HCT116 (cell line): ENCODE results near the gene TACR2. TPM values are rescaled to one million over a fixed set of nuclear protein-coding genes. Genes with fewer than 3 reads are reported as not detected.

Experiments used
- ATAC-seq: fragments of 200-7000 bp; cut with Tn5 transposase; 2 replicates; pipeline ENCODE4 v1.9.1; 2020; ENCODE audit warnings: mild to moderate bottlenecking, moderate library complexity
- BruUV-seq: library from RNA; stranded (reverse); fragments of 400-500 nt; replicated peaks from 2 replicates; lab custom pipeline; 2021; lab: Mats Ljungman, UMichigan
- CTCF ChIA-PET: fragments of 300-600 bp; sonication (Branson Sonifier 250); formaldehyde crosslinking; loops from one replicate; lab custom pipeline; 2021; ENCODE audit warnings: antibody characterized with exemption; lab: Charles Lee
- POLR2A ChIA-PET: fragments of 300-600, 350-600 bp; sonication (Branson Sonifier 250); formaldehyde crosslinking; loops from one replicate; lab custom pipeline; 2021; ENCODE audit warnings: antibody characterized with exemption; lab: Charles Lee
- RAD21 ChIA-PET, 2 experiments: fragments of 300-600 bp; sonication (Branson Sonifier 250); formaldehyde crosslinking; loops; one replicate each; lab custom pipeline; 2023; ENCODE audit warnings: low total read pairs in 2 of 2; ENCODE audit not compliant: uncharacterized antibody in 2 of 2, unreplicated experiment in 2 of 2, low non-redundant PET in 1 of 2; lab: Charles Lee
- DNase-seq: peaks from one replicate; pipeline ENCODE4 v3.0.0-alpha.2; 2010; ENCODE audit warnings: low read depth, low spot score
- H2AFZ ChIP-seq: fragments of 200-600 bp; shearing (Covaris generic), sonication (generic); 2 replicates; pipeline ENCODE4 v1.6.1; 2017; ENCODE audit warnings: low read depth, mixed run types, mixed read lengths, antibody characterized with exemption, low read length; ENCODE audit not compliant: poor library complexity, severe bottlenecking
- H3K27ac ChIP-seq: 2 replicates; pipeline ENCODE4 v1.5.1; 2012; ENCODE audit warnings: low read depth, low read length
- H3K27me3 ChIP-seq: fragments of 200-600 bp; sonication (generic); 2 replicates; pipeline ENCODE4 v1.6.1; 2016; ENCODE audit warnings: mixed run types, low read length, mixed read lengths; ENCODE audit not compliant: insufficient read depth
- H3K36me3 ChIP-seq, 2 experiments: fragments of 200-500 bp in 1 of 2; fragments of 200-600 bp in 1 of 2; sonication (Bioruptor generic) in 1 of 2; sonication (generic) in 1 of 2; 2 replicates each; pipeline versions ENCODE4 v1.5.1 to v1.6.1; 2014 to 2016; ENCODE audit warnings: low read length in 2 of 2, inconsistent platforms in 1 of 2, mixed read lengths in 1 of 2, mixed run types in 1 of 2; ENCODE audit not compliant: insufficient read depth in 2 of 2, control insufficient read depth in 1 of 2
- H3K4me1 ChIP-seq, 2 experiments: fragments of 200-600 bp in 1 of 2; sonication (generic) in 1 of 2; 2 replicates each; pipeline versions ENCODE4 v1.5.1 to v1.6.1; 2012 to 2017; ENCODE audit warnings: low read length in 2 of 2, inconsistent platforms in 1 of 2, mild to moderate bottlenecking in 1 of 2, mixed read lengths in 1 of 2, mixed run types in 1 of 2, moderate library complexity in 1 of 2; ENCODE audit not compliant: insufficient read depth in 2 of 2, control insufficient read depth in 1 of 2
- H3K4me2 ChIP-seq: fragments of 200-600 bp; sonication (generic); 2 replicates; pipeline ENCODE4 v1.6.1; 2017; ENCODE audit warnings: mixed run types, low read length, mixed read lengths
- H3K4me3 ChIP-seq, 2 experiments: fragments of 200-600 bp in 1 of 2; sonication (generic) in 1 of 2; replicated peaks in 1 of 2; 2 replicates each; pipeline ENCODE4 v1.5.1; 2011 to 2016; ENCODE audit warnings: low read length in 2 of 2, control low read depth in 1 of 2, low read depth in 1 of 2, mild to moderate bottlenecking in 1 of 2, mixed read lengths in 1 of 2, mixed run types in 1 of 2
- H3K79me2 ChIP-seq: fragments of 200-600 bp; sonication (generic); 2 replicates; pipeline ENCODE4 v1.6.1; 2017; ENCODE audit warnings: mild to moderate bottlenecking, mixed run types, low read length, moderate library complexity, mixed read lengths; ENCODE audit not compliant: insufficient read depth
- H3K9ac ChIP-seq: fragments of 200-600 bp; sonication (generic); 2 replicates; pipeline ENCODE4 v1.6.1; 2016; ENCODE audit warnings: low read length, mixed read lengths
- H3K9me2 ChIP-seq: fragments of 200-600 bp; sonication (generic), shearing (Covaris generic); 2 replicates; pipeline ENCODE4 v1.6.1; 2017; ENCODE audit warnings: mixed run types, mild to moderate bottlenecking, moderate library complexity; ENCODE audit not compliant: insufficient read depth
- H3K9me3 ChIP-seq, 2 experiments: fragments of 200-500 bp in 1 of 2; fragments of 200-600 bp in 1 of 2; sonication (Bioruptor generic) in 1 of 2; sonication (generic) in 1 of 2; 2 replicates each; pipeline ENCODE4 v1.6.1; 2014 to 2017; ENCODE audit warnings: low read length in 2 of 2, mixed read lengths in 2 of 2, inconsistent platforms in 1 of 2, low read depth in 1 of 2, mild to moderate bottlenecking in 1 of 2, mixed run types in 1 of 2, moderate library complexity in 1 of 2; ENCODE audit not compliant: control insufficient read depth in 1 of 2, insufficient read depth in 1 of 2
- H4K20me1 ChIP-seq: fragments of 200-600 bp; sonication (generic), shearing (Covaris generic); 2 replicates; pipeline ENCODE4 v1.6.1; 2017; ENCODE audit warnings: mixed run types, mild to moderate bottlenecking, moderate library complexity; ENCODE audit not compliant: insufficient read depth
- ATF3 ChIP-seq: IDR thresholded peaks from 2 replicates; pipeline ENCODE4 v1.6.1; 2012
- CBX3 ChIP-seq: IDR thresholded peaks from 2 replicates; pipeline ENCODE4 v1.6.1; 2012; ENCODE audit warnings: low read depth
- CEBPB ChIP-seq: IDR thresholded peaks from 2 replicates; pipeline ENCODE4 v1.6.1; 2012; ENCODE audit warnings: low read depth
- CTCF ChIP-seq, 3 experiments: fragments of 200-600 bp in 1 of 3; sonication (generic) in 1 of 3; IDR thresholded peaks in 2 of 3; conservative IDR thresholded peaks in 1 of 3; 2 replicates each; pipeline ENCODE4 v1.5.1; 2012 to 2017; ENCODE audit warnings: low read depth in 2 of 3, low read length in 2 of 3, antibody characterized with exemption in 1 of 3, borderline replicate concordance in 1 of 3, control low read depth in 1 of 3, mild to moderate bottlenecking in 1 of 3, mixed read lengths in 1 of 3, mixed run types in 1 of 3, moderate library complexity in 1 of 3; ENCODE audit not compliant: insufficient read depth in 1 of 3
- ELF1 ChIP-seq: IDR thresholded peaks from 2 replicates; pipeline ENCODE4 v1.6.1; 2012; ENCODE audit warnings: low read depth, borderline replicate concordance
- EZH2phosphoT487 ChIP-seq: fragments of 200-600 bp; IDR thresholded peaks from 2 replicates; pipeline ENCODE4 v1.6.1; 2018; ENCODE audit warnings: antibody characterized with exemption, borderline replicate concordance
- FOSL1 ChIP-seq: IDR thresholded peaks from 2 replicates; pipeline ENCODE4 v1.6.1; 2012; ENCODE audit warnings: low read depth
- JUND ChIP-seq: IDR thresholded peaks from 2 replicates; pipeline ENCODE4 v1.6.1; 2012
- RAD21 ChIP-seq: IDR thresholded peaks from 2 replicates; pipeline ENCODE4 v1.6.1; 2012; ENCODE audit warnings: low read depth, mild to moderate bottlenecking
- REST ChIP-seq: IDR thresholded peaks from 2 replicates; pipeline ENCODE4 v1.6.1; 2012; ENCODE audit warnings: low read depth
- SIN3A ChIP-seq: IDR thresholded peaks from 2 replicates; pipeline ENCODE4 v1.6.1; 2012; ENCODE audit warnings: low read depth
- SP1 ChIP-seq: IDR thresholded peaks from 2 replicates; pipeline ENCODE4 v1.6.1; 2012; ENCODE audit warnings: low read depth
- YY1 ChIP-seq: IDR thresholded peaks from 2 replicates; pipeline ENCODE4 v1.6.1; 2011; ENCODE audit warnings: low read length, low read depth, moderate library complexity, mild to moderate bottlenecking; ENCODE audit not compliant: insufficient replicate concordance; ENCODE audit errors: extremely low read depth
- ZNF274 ChIP-seq: fragments of 200-500 bp; sonication (Bioruptor generic); IDR thresholded peaks from 2 replicates; pipeline ENCODE4 v1.6.1; 2014; ENCODE audit warnings: mild to moderate bottlenecking, low read depth, low read length, inconsistent platforms
- intact Hi-C: fragments of 100-400 bp; cut with micrococcal nuclease; formaldehyde crosslinking; loops from 2 replicates; pipeline ENCODE4 v1.10.0; 2022
- total RNA-seq: library from RNA; stranded (reverse); gene quantifications from one replicate; pipeline ENCODE4 v1.2.1, GENCODE V29; 2021; ENCODE audit not compliant: unreplicated experiment
- TF ChIP-seq, protein P1 (sequence below): IDR thresholded peaks from 2 replicates; pipeline ENCODE4 v1.6.1; 2012
- TF ChIP-seq, protein P2 (sequence below): IDR thresholded peaks from 2 replicates; pipeline ENCODE4 v1.6.1; 2011; ENCODE audit warnings: mild to moderate bottlenecking, low read length, moderate library complexity; ENCODE audit not compliant: insufficient replicate concordance; ENCODE audit errors: extremely low read depth

The TACR2 gene
- total RNA-seq, 1 experiment from 2014 or later: not detected

DNA sequence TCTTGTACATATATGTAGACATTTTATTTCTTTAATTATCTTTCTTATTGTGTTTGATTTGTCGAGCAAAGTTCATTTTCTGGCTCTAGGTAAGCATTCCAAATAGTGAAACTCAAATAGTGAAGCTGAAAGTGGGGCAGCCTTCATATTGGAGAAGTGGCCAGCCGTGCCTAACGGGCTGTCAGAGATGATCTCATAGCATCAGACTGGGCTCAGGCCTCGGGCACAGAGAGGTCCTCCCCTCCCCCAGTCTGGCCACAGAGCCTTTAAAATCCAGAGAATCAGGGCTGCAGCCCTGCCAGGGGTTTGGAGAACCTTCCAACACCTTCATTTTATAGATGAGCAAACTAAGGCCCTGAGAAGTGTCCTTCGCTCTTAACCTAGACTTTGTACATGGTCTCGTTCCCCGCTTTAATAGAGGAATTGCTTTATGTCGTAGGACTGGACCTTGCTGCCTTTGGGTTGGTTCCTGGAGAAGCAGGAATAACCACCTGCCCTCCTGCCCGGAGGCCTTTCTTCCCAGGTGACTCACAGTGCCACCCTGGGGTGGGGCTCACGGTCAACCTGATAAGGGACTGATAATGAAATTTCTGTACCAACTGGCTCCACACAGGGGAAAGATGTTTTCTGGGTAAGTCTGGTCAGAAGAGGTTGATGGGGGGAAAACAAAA lies 41.8 kb upstream of the TACR2 start (continued):
- TF ChIP-seq ZNF274: no peak
- no peak for TF ChIP-seq EZH2phosphoT487
- no peak for TF ChIP-seq CTCF (IDR thresholded peaks at IDR 0.05 in 2 of 3, conservative IDR thresholded peaks at IDR 0.05 in 1 of 3; ENCODE audit: borderline replicate concordance in 1 of 3, insufficient read depth in 1 of 3, low read depth in 2 of 3, low read length in 2 of 3)
- TF ChIP-seq CBX3: peak; percentile 74

GRCh38 chr10:69457771-69458237 lies 41.1 kb upstream of the TACR2 start:
- H3K79me2 ChIP-seq: no peaks in the 10 kb centered on the region; the same call in 1 of the 2 replicates
- no peaks in the 10 kb centered on the region for H4K20me1 ChIP-seq
- 0 out of 4 replicates have a peak, but pooled peaks cover 0 to 3% of the 10 kb centered on the region in 2 experiments for H3K36me3 ChIP-seq
- H3K9me2 ChIP-seq: no peaks in the 10 kb centered on the region
- no peak overlapping the region for H2AFZ ChIP-seq
- H3K9me3 ChIP-seq: no peaks in the 10 kb centered on the region
- DNase-seq (no peak), ATAC-seq (no peak)
- ChIA-PET RAD21 (no interaction called here), CTCF (no interaction called here), POLR2A (interaction anchor here (1.4 kb wide), 1 partner anchor 11 kb away, joined by 4 read pairs; no protein-coding TSS in a partner anchor)
- intact Hi-C loops: loop anchor here (10.0 kb wide), 1 partner anchor 47 kb away; no protein-coding TSS in a partner anchor
- peak overlapping the region; percentile 69 for H3K27ac ChIP-seq
- peak overlapping the region; percentile 51 for H3K9ac ChIP-seq
- peak overlapping the region; percentile 85 for H3K4me2 ChIP-seq
- BruUV-seq: no TSS peak
- peaks cover 42 to 50% of the 10 kb centered on the region in 2 experiments for H3K4me1 ChIP-seq
- peak overlapping the region in 1 of 2 experiments; percentile 52; a peak in 1 of 4 replicates for H3K4me3 ChIP-seq
- H3K27me3 ChIP-seq: no peaks in the 10 kb centered on the region
- TF ChIP-seq, protein P1, sequence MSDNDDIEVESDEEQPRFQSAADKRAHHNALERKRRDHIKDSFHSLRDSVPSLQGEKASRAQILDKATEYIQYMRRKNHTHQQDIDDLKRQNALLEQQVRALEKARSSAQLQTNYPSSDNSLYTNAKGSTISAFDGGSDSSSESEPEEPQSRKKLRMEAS: no peak
- TF ChIP-seq ELF1: no peak
- no peak for TF ChIP-seq EZH2phosphoT487
- TF ChIP-seq SP1: no peak
- no peak for TF ChIP-seq FOSL1
- no peak for TF ChIP-seq ATF3
- TF ChIP-seq CBX3: no peak
- TF ChIP-seq RAD21: no peak
- TF ChIP-seq SIN3A: no peak
- no peak for TF ChIP-seq YY1
- no peak for TF ChIP-seq REST
- no peak for TF ChIP-seq JUND
- TF ChIP-seq CEBPB: no peak
- TF ChIP-seq, protein P2, sequence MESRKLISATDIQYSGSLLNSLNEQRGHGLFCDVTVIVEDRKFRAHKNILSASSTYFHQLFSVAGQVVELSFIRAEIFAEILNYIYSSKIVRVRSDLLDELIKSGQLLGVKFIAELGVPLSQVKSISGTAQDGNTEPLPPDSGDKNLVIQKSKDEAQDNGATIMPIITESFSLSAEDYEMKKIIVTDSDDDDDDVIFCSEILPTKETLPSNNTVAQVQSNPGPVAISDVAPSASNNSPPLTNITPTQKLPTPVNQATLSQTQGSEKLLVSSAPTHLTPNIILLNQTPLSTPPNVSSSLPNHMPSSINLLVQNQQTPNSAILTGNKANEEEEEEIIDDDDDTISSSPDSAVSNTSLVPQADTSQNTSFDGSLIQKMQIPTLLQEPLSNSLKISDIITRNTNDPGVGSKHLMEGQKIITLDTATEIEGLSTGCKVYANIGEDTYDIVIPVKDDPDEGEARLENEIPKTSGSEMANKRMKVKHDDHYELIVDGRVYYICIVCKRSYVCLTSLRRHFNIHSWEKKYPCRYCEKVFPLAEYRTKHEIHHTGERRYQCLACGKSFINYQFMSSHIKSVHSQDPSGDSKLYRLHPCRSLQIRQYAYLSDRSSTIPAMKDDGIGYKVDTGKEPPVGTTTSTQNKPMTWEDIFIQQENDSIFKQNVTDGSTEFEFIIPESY: no peak
